Measurements from ENCODE around the gene UBN1. TPM values are rescaled to one million over a fixed set of nuclear protein-coding genes. Genes with fewer than 3 reads are reported as not detected.

UBN1 gene
- total RNA-seq, 1 experiment from 2014 or later: 63.1 TPM

DNA sequence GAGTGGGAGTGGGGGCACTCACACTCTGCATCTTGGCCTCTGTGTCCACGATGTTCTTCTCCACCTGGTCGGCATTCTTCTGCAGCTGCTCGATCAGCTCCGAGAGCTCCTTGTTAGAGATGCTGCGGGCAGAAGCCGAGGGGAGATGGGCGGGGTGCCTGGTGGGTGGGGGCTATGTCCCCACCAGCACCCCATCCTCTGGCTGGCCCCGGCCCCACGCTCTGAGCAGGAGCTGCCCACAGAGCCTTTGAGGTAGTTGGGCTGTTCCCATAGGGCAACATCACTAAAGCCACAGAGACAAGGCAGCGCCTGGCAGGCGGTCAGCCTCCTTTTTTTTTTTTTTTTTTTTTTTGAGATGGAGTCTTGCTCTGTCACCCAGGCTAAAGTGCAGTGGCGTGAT lies 63.5 kb downstream of the UBN1 start:
- ChIA-PET CTCF (no interaction called here), POLR2A (no interaction called here)
- Histone ChIP-seq H3K4me1 (ENCODE audit: control insufficient read depth, insufficient read depth, low read length) (no peaks in the 10 kb centered on the region; the same call in 1 of the 2 replicates), H3K9me3 (ENCODE audit: control insufficient read depth, insufficient read depth, low read depth, low read length) (no peaks in the 10 kb centered on the region), H3K27me3 (ENCODE audit: control insufficient read depth, insufficient read depth, low read length) (no peaks in the 10 kb centered on the region), H3K27ac (ENCODE audit: low read length) (no peak overlapping the region), H3K36me3 (ENCODE audit: control insufficient read depth, insufficient read depth, low read length) (no peaks in the 10 kb centered on the region), H3K4me3 (ENCODE audit: low read depth in 2 of 2, low read length in 2 of 2) (no peak overlapping the region)
- ATAC-seq: no peak
- TF ChIP-seq TCF7L2 (IDR thresholded peaks at IDR 0.05; ENCODE audit: low read depth, low read length) (no peak), CTCF (IDR thresholded peaks at IDR 0.05) (no peak), SIN3A (IDR thresholded peaks at IDR 0.05; ENCODE audit: borderline replicate concordance, insufficient read depth, low read depth, low read length) (no peak), POLR2AphosphoS5 (IDR thresholded peaks at IDR 0.05; ENCODE audit: low read depth, low read length) (no peak)
- TF ChIP-seq, protein P1, sequence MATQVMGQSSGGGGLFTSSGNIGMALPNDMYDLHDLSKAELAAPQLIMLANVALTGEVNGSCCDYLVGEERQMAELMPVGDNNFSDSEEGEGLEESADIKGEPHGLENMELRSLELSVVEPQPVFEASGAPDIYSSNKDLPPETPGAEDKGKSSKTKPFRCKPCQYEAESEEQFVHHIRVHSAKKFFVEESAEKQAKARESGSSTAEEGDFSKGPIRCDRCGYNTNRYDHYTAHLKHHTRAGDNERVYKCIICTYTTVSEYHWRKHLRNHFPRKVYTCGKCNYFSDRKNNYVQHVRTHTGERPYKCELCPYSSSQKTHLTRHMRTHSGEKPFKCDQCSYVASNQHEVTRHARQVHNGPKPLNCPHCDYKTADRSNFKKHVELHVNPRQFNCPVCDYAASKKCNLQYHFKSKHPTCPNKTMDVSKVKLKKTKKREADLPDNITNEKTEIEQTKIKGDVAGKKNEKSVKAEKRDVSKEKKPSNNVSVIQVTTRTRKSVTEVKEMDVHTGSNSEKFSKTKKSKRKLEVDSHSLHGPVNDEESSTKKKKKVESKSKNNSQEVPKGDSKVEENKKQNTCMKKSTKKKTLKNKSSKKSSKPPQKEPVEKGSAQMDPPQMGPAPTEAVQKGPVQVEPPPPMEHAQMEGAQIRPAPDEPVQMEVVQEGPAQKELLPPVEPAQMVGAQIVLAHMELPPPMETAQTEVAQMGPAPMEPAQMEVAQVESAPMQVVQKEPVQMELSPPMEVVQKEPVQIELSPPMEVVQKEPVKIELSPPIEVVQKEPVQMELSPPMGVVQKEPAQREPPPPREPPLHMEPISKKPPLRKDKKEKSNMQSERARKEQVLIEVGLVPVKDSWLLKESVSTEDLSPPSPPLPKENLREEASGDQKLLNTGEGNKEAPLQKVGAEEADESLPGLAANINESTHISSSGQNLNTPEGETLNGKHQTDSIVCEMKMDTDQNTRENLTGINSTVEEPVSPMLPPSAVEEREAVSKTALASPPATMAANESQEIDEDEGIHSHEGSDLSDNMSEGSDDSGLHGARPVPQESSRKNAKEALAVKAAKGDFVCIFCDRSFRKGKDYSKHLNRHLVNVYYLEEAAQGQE (IDR thresholded peaks at IDR 0.05; ENCODE audit: insufficient read depth in 1 of 2, low read depth in 2 of 2, low read length in 1 of 2): no peak
- no TSS peak for BruUV-seq (replicated peaks)
- intact Hi-C loops (cut with micrococcal nuclease; ENCODE audit: unreplicated experiment) (no loop called here), in situ Hi-C loops (cut with HindIII; ENCODE audit: low pct_unique_long_range_greater_than_20kb, low sequenced_read_pairs) (no loop called here)
- no peak for DNase-seq (ENCODE audit: low read depth, low spot score)

DNA sequence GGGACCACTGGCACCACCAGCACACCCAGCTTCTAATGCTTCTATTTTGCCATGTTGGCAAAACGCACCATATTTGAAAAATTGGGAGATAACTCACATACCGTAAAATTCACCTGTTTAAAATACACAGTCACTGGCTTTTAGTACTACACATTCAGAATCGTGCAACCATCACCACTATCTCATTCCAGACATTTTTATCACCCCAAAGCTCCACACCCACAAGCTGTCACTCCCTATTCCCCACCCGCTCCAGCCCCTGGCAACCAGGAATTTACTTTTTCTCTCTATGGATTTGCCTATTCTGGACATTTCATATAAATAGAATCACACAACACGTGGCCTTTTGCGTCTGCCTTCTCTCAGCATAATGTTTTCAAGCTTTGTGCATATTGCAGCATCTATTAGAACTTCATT lies 64.7 kb downstream of the UBN1 start:
- intact Hi-C loops (cut with micrococcal nuclease; ENCODE audit: unreplicated experiment) (no loop called here), in situ Hi-C loops (cut with HindIII; ENCODE audit: low pct_unique_long_range_greater_than_20kb, low sequenced_read_pairs) (no loop called here)
- TF ChIP-seq CTCF (IDR thresholded peaks at IDR 0.05): no peak
- TF ChIP-seq, protein P1 (IDR thresholded peaks at IDR 0.05; ENCODE audit: insufficient read depth in 1 of 2, low read depth in 2 of 2, low read length in 1 of 2): no peak
- TF ChIP-seq TCF7L2 (IDR thresholded peaks at IDR 0.05; ENCODE audit: low read depth, low read length): no peak
- no peak for TF ChIP-seq POLR2AphosphoS5 (IDR thresholded peaks at IDR 0.05; ENCODE audit: low read depth, low read length)
- TF ChIP-seq SIN3A (IDR thresholded peaks at IDR 0.05; ENCODE audit: borderline replicate concordance, insufficient read depth, low read depth, low read length): no peak
- Histone ChIP-seq H3K27me3 (ENCODE audit: control insufficient read depth, insufficient read depth, low read length) (no peaks in the 10 kb centered on the region), H3K27ac (ENCODE audit: low read length) (no peak overlapping the region), H3K36me3 (ENCODE audit: control insufficient read depth, insufficient read depth, low read length) (no peaks in the 10 kb centered on the region), H3K4me1 (ENCODE audit: control insufficient read depth, insufficient read depth, low read length) (no peaks in the 10 kb centered on the region; the same call in 1 of the 2 replicates), H3K4me3 (ENCODE audit: low read depth in 2 of 2, low read length in 2 of 2) (no peak overlapping the region), H3K9me3 (ENCODE audit: control insufficient read depth, insufficient read depth, low read depth, low read length) (no peaks in the 10 kb centered on the region)
- BruUV-seq (replicated peaks): no TSS peak
- no peak for ATAC-seq
- ChIA-PET CTCF (no interaction called here), POLR2A (no interaction called here)
- DNase-seq (ENCODE audit: low read depth, low spot score): no peak
